ENCODE data around the gene SPARCL1. TPM values are rescaled to one million over a fixed set of nuclear protein-coding genes. Genes with fewer than 3 reads are reported as not detected.

SPARCL1 gene
- total RNA-seq, 2 donors from 2014 or later = 1,225 to 2,315 TPM

GRCh38 chr4:87500092-87500462 lies 29.1 kb downstream of the SPARCL1 start:
- Histone ChIP-seq H3K36me3 (peaks cover 25% of the 10 kb centered on the region), H3K27ac (peak overlapping the region in 1 of 2 donors; percentile 64)

GRCh38 chr4:87499403-87500091 lies 29.6 kb downstream of the SPARCL1 start:
- no peak overlapping the region for H3K4me3 ChIP-seq
- DNase-seq (ENCODE audit: low spot score) (no peak), ATAC-seq (ENCODE audit: insufficient number of reproducible peaks, low FRiP score, low read depth) (no peak)
- no peaks in the 10 kb centered on the region for H3K9me3 ChIP-seq
- peaks cover 26 to 59% of the 10 kb centered on the region in 2 donors for H3K4me1 ChIP-seq (ENCODE audit: control insufficient read depth in 1 of 2, low read depth in 2 of 2)
- peak overlapping the region; percentile 48 to 64 for H3K27ac ChIP-seq
- peaks cover 25% of the 10 kb centered on the region for H3K36me3 ChIP-seq
- no peak for TF ChIP-seq CTCF (IDR thresholded peaks at IDR 0.05)
- H3K27me3 ChIP-seq (replicated peaks; ENCODE audit: insufficient read depth) = no peaks in the 10 kb centered on the region

More at GRCh38 chr4:87500092-87500462, 29.1 kb downstream of the SPARCL1 start:
- peaks cover 26 to 58% of the 10 kb centered on the region in 2 donors for H3K4me1 ChIP-seq (ENCODE audit: control insufficient read depth in 1 of 2, low read depth in 2 of 2)
- ATAC-seq (ENCODE audit: insufficient number of reproducible peaks, low FRiP score, low read depth) = no peak
- no peak for TF ChIP-seq CTCF (IDR thresholded peaks at IDR 0.05)
- no peaks in the 10 kb centered on the region for H3K9me3 ChIP-seq
- H3K27me3 ChIP-seq (replicated peaks; ENCODE audit: insufficient read depth) = no peaks in the 10 kb centered on the region
- no peak overlapping the region for H3K4me3 ChIP-seq
- no peak for DNase-seq (ENCODE audit: low spot score)

- no peaks in the 10 kb centered on the region for H3K27me3 ChIP-seq (replicated peaks; ENCODE audit: insufficient read depth)
- H3K4me3 ChIP-seq = peak overlapping the region; percentile 50
- H3K27ac ChIP-seq = peak overlapping the region; percentile 48 to 64
- DNase-seq (ENCODE audit: low spot score) (no peak), ATAC-seq (ENCODE audit: insufficient number of reproducible peaks, low FRiP score, low read depth) (no peak)
- TF ChIP-seq CTCF (IDR thresholded peaks at IDR 0.05) = no peak
- peaks cover 27 to 69% of the 10 kb centered on the region in 2 donors for H3K4me1 ChIP-seq (ENCODE audit: control insufficient read depth in 1 of 2, low read depth in 2 of 2)
- no peaks in the 10 kb centered on the region for H3K9me3 ChIP-seq
- H3K36me3 ChIP-seq = peaks cover 30% of the 10 kb centered on the region
These were observed 30.7 kb downstream of the SPARCL1 start for GRCh38 chr4:87498446-87498900.

GRCh38 chr4:87497578-87497977 lies 31.6 kb downstream of the SPARCL1 start:
- Histone ChIP-seq H3K4me3 (no peak overlapping the region), H3K9me3 (no peaks in the 10 kb centered on the region), H3K4me1 (ENCODE audit: control insufficient read depth in 1 of 2, low read depth in 2 of 2) (peaks cover 27 to 70% of the 10 kb centered on the region in 2 donors), H3K36me3 (peaks cover 37% of the 10 kb centered on the region), H3K27ac (peak overlapping the region; percentile 48 to 64), H3K27me3 (replicated peaks; ENCODE audit: insufficient read depth) (no peaks in the 10 kb centered on the region)
- DNase-seq (ENCODE audit: low spot score) (no peak), ATAC-seq (ENCODE audit: insufficient number of reproducible peaks, low FRiP score, low read depth) (no peak)
- no peak for TF ChIP-seq CTCF (IDR thresholded peaks at IDR 0.05)

- Histone ChIP-seq H3K4me1 (ENCODE audit: control insufficient read depth in 1 of 2, low read depth in 2 of 2) (peaks cover 23 to 70% of the 10 kb centered on the region in 2 donors), H3K4me3 (no peak overlapping the region), H3K27ac (peak overlapping the region in 1 of 2 donors; percentile 64), H3K9me3 (no peaks in the 10 kb centered on the region), H3K27me3 (replicated peaks; ENCODE audit: insufficient read depth) (no peaks in the 10 kb centered on the region), H3K36me3 (peaks cover 37% of the 10 kb centered on the region)
- peak; percentile 15 for TF ChIP-seq CTCF (IDR thresholded peaks at IDR 0.05)
- no peak for ATAC-seq (ENCODE audit: insufficient number of reproducible peaks, low FRiP score, low read depth)
- no peak for DNase-seq (ENCODE audit: low spot score)
These were observed 32.0 kb downstream of the SPARCL1 start for GRCh38 chr4:87497159-87497558.

All from thoracic aorta (tissue), 2 donors.